NB4 (cell line): ENCODE measurements around the gene OTUB1.

Source experiments
- CTCF ChIP-seq: IDR thresholded peaks from one replicate; pipeline ENCODE4 v1.5.1; 2012; ENCODE audit warnings: low read depth, low read length
- POLR2A ChIP-seq: IDR thresholded peaks from 2 replicates; pipeline ENCODE4 v1.6.1; 2011; ENCODE audit warnings: mild to moderate bottlenecking; ENCODE audit not compliant: insufficient read length; ENCODE audit errors: extremely low read depth
- TF ChIP-seq, protein P1 (sequence below): IDR thresholded peaks from 2 replicates; pipeline ENCODE4 v1.6.1; 2011; ENCODE audit warnings: low read depth, low read length

GRCh38 chr11:64028398-64029115 lies 42.3 kb downstream of the OTUB1 start:
- TF ChIP-seq POLR2A (no peak), CTCF (no peak)
- TF ChIP-seq, protein P1, sequence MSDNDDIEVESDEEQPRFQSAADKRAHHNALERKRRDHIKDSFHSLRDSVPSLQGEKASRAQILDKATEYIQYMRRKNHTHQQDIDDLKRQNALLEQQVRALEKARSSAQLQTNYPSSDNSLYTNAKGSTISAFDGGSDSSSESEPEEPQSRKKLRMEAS = no peak
